Ascending aorta (tissue), 2 donors: ENCODE results near the gene ZSCAN5B. TPM values are rescaled to one million over a fixed set of nuclear protein-coding genes. Genes with fewer than 3 reads are reported as not detected.

ENCODE experiments used
- DNase-seq, 2 donors: peaks; one replicate each; pipeline ENCODE4 v3.0.0-alpha.2; 2019; ENCODE audit warnings: low spot score in 2 of 2
- H3K27ac ChIP-seq, 2 donors: fragments of 200-600 bp; sonication (generic); one replicate each; pipeline ENCODE4 v1.5.1; 2016 to 2017; ENCODE audit warnings: mild to moderate bottlenecking in 1 of 2
- H3K27me3 ChIP-seq: fragments of 200-600 bp; sonication (generic); one replicate; pipeline ENCODE4 v1.5.1; 2017
- H3K36me3 ChIP-seq, 2 donors: fragments of 200-600 bp; sonication (generic); one replicate each; pipeline ENCODE4 v1.5.1; 2016
- H3K4me1 ChIP-seq, 2 donors: fragments of 200-600 bp; sonication (generic); one replicate each; pipeline ENCODE4 v1.5.1; 2016 to 2017; ENCODE audit warnings: mild to moderate bottlenecking in 1 of 2
- H3K4me3 ChIP-seq, 2 donors: fragments of 200-600 bp; sonication (generic); one replicate each; pipeline ENCODE4 v1.5.1; 2016 to 2017; ENCODE audit warnings: mild to moderate bottlenecking in 1 of 2
- H3K9me3 ChIP-seq, 2 donors: fragments of 200-600 bp; sonication (generic); one replicate each; pipeline ENCODE4 v1.5.1; 2016
- CTCF ChIP-seq, 3 experiments: fragments of 200-600 bp in 2 of 3; fragments of 450-650 bp in 1 of 3; sonication (generic) in 2 of 3; IDR thresholded peaks; one replicate each; pipeline ENCODE4 v1.5.1; 2016 to 2019; ENCODE audit warnings: antibody characterized with exemption in 3 of 3, mild to moderate bottlenecking in 1 of 3, moderate library complexity in 1 of 3
- intact Hi-C: fragments of 100-400 bp; cut with DNase I; formaldehyde crosslinking; loops from one replicate; pipeline ENCODE4 v1.15.1; 2023
- total RNA-seq: library from RNA; depleted of rRNA; stranded (reverse); fragments of >200 nt; gene quantifications from one replicate; pipeline ENCODE4 v1.1.0, GENCODE V29; 2016

Gene ZSCAN5B
- total RNA-seq, 1 donor from 2014 or later: not detected

GRCh38 chr19:56174086-56174485 is 23.5 kb downstream of the ZSCAN5B start:
- Histone ChIP-seq H3K4me1 (no peaks in the 10 kb centered on the region), H3K36me3 (no peaks in the 10 kb centered on the region), H3K27ac (no peak overlapping the region), H3K4me3 (no peak overlapping the region), H3K9me3 (no peaks in the 10 kb centered on the region), H3K27me3 (no peaks in the 10 kb centered on the region)
- TF ChIP-seq CTCF (IDR thresholded peaks at IDR 0.05): no peak
- no peak for DNase-seq
- intact Hi-C loops: no loop called here

GRCh38 chr19:56170261-56170660 is 27.3 kb downstream of the ZSCAN5B start:
- no peak for TF ChIP-seq CTCF (IDR thresholded peaks at IDR 0.05)
- H3K4me3 ChIP-seq: no peak overlapping the region
- H3K27ac ChIP-seq: no peak overlapping the region
- no peaks in the 10 kb centered on the region for H3K9me3 ChIP-seq
- H3K27me3 ChIP-seq: no peaks in the 10 kb centered on the region
- DNase-seq: no peak
- no peaks in the 10 kb centered on the region for H3K4me1 ChIP-seq
- intact Hi-C loops: no loop called here
- no peaks in the 10 kb centered on the region for H3K36me3 ChIP-seq

- Histone ChIP-seq H3K9me3 (no peaks in the 10 kb centered on the region), H3K36me3 (no peaks in the 10 kb centered on the region), H3K27me3 (no peaks in the 10 kb centered on the region), H3K4me3 (no peak overlapping the region), H3K27ac (no peak overlapping the region), H3K4me1 (no peaks in the 10 kb centered on the region)
- intact Hi-C loops: no loop called here
- no peak for TF ChIP-seq CTCF (IDR thresholded peaks at IDR 0.05)
- DNase-seq: no peak
Measured at GRCh38 chr19:56167064-56167578, 30.5 kb downstream of the ZSCAN5B start.

- no peak for DNase-seq
- TF ChIP-seq CTCF (IDR thresholded peaks at IDR 0.05): no peak
- no peak overlapping the region for H3K4me3 ChIP-seq
- intact Hi-C loops: no loop called here
- no peaks in the 10 kb centered on the region for H3K4me1 ChIP-seq
- H3K9me3 ChIP-seq: no peaks in the 10 kb centered on the region
- no peak overlapping the region for H3K27ac ChIP-seq
- no peaks in the 10 kb centered on the region for H3K27me3 ChIP-seq
- H3K36me3 ChIP-seq: peaks cover 27 to 37% of the 10 kb centered on the region in 2 donors
Measured at GRCh38 chr19:56163097-56163496, 34.5 kb downstream of the ZSCAN5B start.

GRCh38 chr19:56162258-56162657 is 35.3 kb downstream of the ZSCAN5B start:
- H3K4me1 ChIP-seq: no peaks in the 10 kb centered on the region
- no peaks in the 10 kb centered on the region for H3K9me3 ChIP-seq
- H3K4me3 ChIP-seq: no peak overlapping the region
- no peak for DNase-seq
- H3K27me3 ChIP-seq: no peaks in the 10 kb centered on the region
- H3K27ac ChIP-seq: no peak overlapping the region
- no peak for TF ChIP-seq CTCF (IDR thresholded peaks at IDR 0.05)
- intact Hi-C loops: no loop called here
- peaks cover 29 to 42% of the 10 kb centered on the region in 2 donors for H3K36me3 ChIP-seq

GRCh38 chr19:56161534-56161933 is 36.0 kb downstream of the ZSCAN5B start:
- no peak for DNase-seq
- Histone ChIP-seq H3K9me3 (no peaks in the 10 kb centered on the region), H3K27me3 (no peaks in the 10 kb centered on the region), H3K4me1 (no peaks in the 10 kb centered on the region), H3K4me3 (no peak overlapping the region), H3K36me3 (peaks cover 29 to 48% of the 10 kb centered on the region in 2 donors), H3K27ac (no peak overlapping the region)
- no peak for TF ChIP-seq CTCF (IDR thresholded peaks at IDR 0.05)
- intact Hi-C loops: no loop called here
